ENCODE results near the gene C1S. TPM values are rescaled to one million over a fixed set of nuclear protein-coding genes. Genes with fewer than 3 reads are reported as not detected.

C1S gene
- total and polyA plus RNA-seq, 2 donors (not counting 3 experiments of a cell fraction or from before 2014, with no cell fraction given) = 0.32 to 0.38 TPM

DNA sequence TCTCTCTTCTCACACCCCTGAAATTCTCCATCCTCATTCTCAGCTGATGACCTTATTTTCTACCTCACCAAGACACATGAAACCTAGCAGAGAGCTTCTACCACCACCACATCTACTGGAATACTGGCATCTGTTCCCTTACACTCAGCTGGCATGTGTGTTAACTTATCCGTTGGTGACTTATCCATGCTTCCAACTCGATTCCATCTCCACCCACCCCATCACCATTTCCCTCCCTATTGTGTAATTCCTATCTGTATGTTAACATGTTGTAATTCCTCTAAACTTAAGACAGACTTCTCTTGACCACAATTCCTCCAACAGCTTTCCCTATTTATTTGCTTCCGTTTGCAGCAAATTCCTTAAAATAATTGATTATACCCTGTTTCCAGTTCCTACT, 15.4 kb downstream of the C1S start:
- intact Hi-C loops (cut with micrococcal nuclease) = no loop called here
- H3K4me2 ChIP-seq (ENCODE audit: insufficient read depth, low read length) = no peak overlapping the region
- BruUV-seq (replicated peaks) = no TSS peak

DNA sequence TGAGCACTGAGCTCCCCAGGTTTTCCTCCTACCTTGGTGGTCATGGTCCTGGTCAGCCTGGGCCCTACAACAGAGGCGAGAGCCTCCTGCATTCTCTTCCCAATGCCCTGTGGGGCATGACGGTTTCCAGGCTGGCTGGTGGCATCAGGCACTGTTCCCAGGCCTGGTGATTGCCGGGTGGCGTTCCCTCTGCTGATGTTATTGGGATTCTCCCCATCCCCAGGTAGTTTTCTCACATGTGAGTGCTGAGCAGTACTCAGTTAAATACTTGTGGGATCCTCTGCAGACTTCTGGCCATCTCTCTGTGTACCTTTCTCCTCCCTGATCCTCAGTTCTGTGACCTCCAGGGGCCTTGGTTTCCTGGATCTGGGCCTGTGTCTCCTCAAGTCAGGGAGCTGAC, 16.0 kb downstream of the C1S start:
- Histone ChIP-seq H3K79me2 (ENCODE audit: control insufficient read depth, insufficient read depth, low read length) (no peaks in the 10 kb centered on the region), H4K20me1 (replicated peaks; ENCODE audit: control insufficient read depth, extremely low read depth, insufficient read depth, low read length) (no peaks in the 10 kb centered on the region), H3K9ac (replicated peaks; ENCODE audit: extremely low read depth, insufficient read depth, low read length) (no peak overlapping the region), H3K27ac (ENCODE audit: insufficient read depth, low read depth, low read length) (no peak overlapping the region), H3K9me1 (replicated peaks; ENCODE audit: control insufficient read depth, extremely low read depth, insufficient read depth, low read length) (no peaks in the 10 kb centered on the region), H3K4me1 (ENCODE audit: control insufficient read depth, extremely low read depth, insufficient read depth, low read length) (no peaks in the 10 kb centered on the region), H3K36me3 (ENCODE audit: control insufficient read depth in 2 of 2, extremely low read depth in 1 of 2, insufficient read depth in 2 of 2, low read length in 2 of 2) (no peaks in the 10 kb centered on the region), H3K4me2 (ENCODE audit: insufficient read depth, low read length) (no peak overlapping the region), H3K9me3 (replicated peaks; ENCODE audit: control insufficient read depth, insufficient read depth, low read length) (no peaks in the 10 kb centered on the region), H2AFZ (ENCODE audit: low read depth, low read length) (no peak overlapping the region), H3K4me3 (replicated peaks in 1 of 3; ENCODE audit: insufficient read depth in 1 of 3, low read depth in 1 of 3, low read length in 3 of 3) (no peak overlapping the region), H3K27me3 (ENCODE audit: control insufficient read depth in 2 of 2, insufficient read depth in 2 of 2, low read length in 2 of 2) (peaks cover 8 to 18% of the 10 kb centered on the region in 2 experiments)
- intact Hi-C loops (cut with micrococcal nuclease) (no loop called here), dilution Hi-C loops (cut with MboI; ENCODE audit: extremely low pct_ligation_motif_present, low sequenced_read_pairs) (no loop called here)
- no peak for FAIRE-seq
- BruUV-seq (replicated peaks) = no TSS peak
- TF ChIP-seq POLR2A (IDR thresholded peaks at IDR 0.05; ENCODE audit: low read depth, low read length) (no peak), FOS (IDR thresholded peaks at IDR 0.05; ENCODE audit: borderline replicate concordance, insufficient read depth, low read length) (no peak), EZH2 (IDR thresholded peaks at IDR 0.05; ENCODE audit: borderline replicate concordance, low read depth, low read length, severe bottlenecking) (no peak), MYC (IDR thresholded peaks at IDR 0.05; ENCODE audit: low read depth, low read length) (no peak), POLR2AphosphoS5 (IDR thresholded peaks at IDR 0.05; ENCODE audit: insufficient read depth, low read depth, low read length) (no peak), JUN (IDR thresholded peaks at IDR 0.05; ENCODE audit: borderline replicate concordance, insufficient read depth, insufficient read length, low read depth) (no peak), GATA2 (IDR thresholded peaks at IDR 0.05; ENCODE audit: insufficient read depth, insufficient read length, low read depth, low read length) (no peak)
- TF ChIP-seq, protein P1, sequence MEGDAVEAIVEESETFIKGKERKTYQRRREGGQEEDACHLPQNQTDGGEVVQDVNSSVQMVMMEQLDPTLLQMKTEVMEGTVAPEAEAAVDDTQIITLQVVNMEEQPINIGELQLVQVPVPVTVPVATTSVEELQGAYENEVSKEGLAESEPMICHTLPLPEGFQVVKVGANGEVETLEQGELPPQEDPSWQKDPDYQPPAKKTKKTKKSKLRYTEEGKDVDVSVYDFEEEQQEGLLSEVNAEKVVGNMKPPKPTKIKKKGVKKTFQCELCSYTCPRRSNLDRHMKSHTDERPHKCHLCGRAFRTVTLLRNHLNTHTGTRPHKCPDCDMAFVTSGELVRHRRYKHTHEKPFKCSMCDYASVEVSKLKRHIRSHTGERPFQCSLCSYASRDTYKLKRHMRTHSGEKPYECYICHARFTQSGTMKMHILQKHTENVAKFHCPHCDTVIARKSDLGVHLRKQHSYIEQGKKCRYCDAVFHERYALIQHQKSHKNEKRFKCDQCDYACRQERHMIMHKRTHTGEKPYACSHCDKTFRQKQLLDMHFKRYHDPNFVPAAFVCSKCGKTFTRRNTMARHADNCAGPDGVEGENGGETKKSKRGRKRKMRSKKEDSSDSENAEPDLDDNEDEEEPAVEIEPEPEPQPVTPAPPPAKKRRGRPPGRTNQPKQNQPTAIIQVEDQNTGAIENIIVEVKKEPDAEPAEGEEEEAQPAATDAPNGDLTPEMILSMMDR (IDR thresholded peaks at IDR 0.05; ENCODE audit: extremely low read depth in 1 of 2, insufficient read depth in 1 of 2, low read depth in 1 of 2, low read length in 2 of 2) = no peak
- TF ChIP-seq, protein P2, sequence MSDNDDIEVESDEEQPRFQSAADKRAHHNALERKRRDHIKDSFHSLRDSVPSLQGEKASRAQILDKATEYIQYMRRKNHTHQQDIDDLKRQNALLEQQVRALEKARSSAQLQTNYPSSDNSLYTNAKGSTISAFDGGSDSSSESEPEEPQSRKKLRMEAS (IDR thresholded peaks at IDR 0.05; ENCODE audit: insufficient read depth, insufficient read length) = no peak
- ChIA-PET CTCF (interaction anchor here (1.1 kb wide), 1 partner anchor 56 kb away, joined by 3 read pairs; no protein-coding TSS in a partner anchor), POLR2A (no interaction called here)
- no peak for DNase-seq (ENCODE audit: low read depth, low spot score)

More for the DNA sequence above, 15.4 kb downstream of the C1S start:
- H3K4me3 ChIP-seq (replicated peaks in 1 of 3; ENCODE audit: insufficient read depth in 1 of 3, low read depth in 1 of 3, low read length in 3 of 3) = no peak overlapping the region
- H3K27me3 ChIP-seq (ENCODE audit: control insufficient read depth in 2 of 2, insufficient read depth in 2 of 2, low read length in 2 of 2) = peaks cover 8 to 18% of the 10 kb centered on the region in 2 experiments
- POLR2A ChIA-PET = no interaction called here
- H3K9ac ChIP-seq (replicated peaks; ENCODE audit: extremely low read depth, insufficient read depth, low read length) = no peak overlapping the region
- no peaks in the 10 kb centered on the region for H3K9me3 ChIP-seq (replicated peaks; ENCODE audit: control insufficient read depth, insufficient read depth, low read length)
- no peaks in the 10 kb centered on the region for H4K20me1 ChIP-seq (replicated peaks; ENCODE audit: control insufficient read depth, extremely low read depth, insufficient read depth, low read length)
- TF ChIP-seq GATA2 (IDR thresholded peaks at IDR 0.05; ENCODE audit: insufficient read depth, insufficient read length, low read depth, low read length) (no peak), EZH2 (IDR thresholded peaks at IDR 0.05; ENCODE audit: borderline replicate concordance, low read depth, low read length, severe bottlenecking) (no peak), MYC (IDR thresholded peaks at IDR 0.05; ENCODE audit: low read depth, low read length) (no peak), FOS (IDR thresholded peaks at IDR 0.05; ENCODE audit: borderline replicate concordance, insufficient read depth, low read length) (no peak), POLR2AphosphoS5 (IDR thresholded peaks at IDR 0.05; ENCODE audit: insufficient read depth, low read depth, low read length) (no peak), JUN (IDR thresholded peaks at IDR 0.05; ENCODE audit: borderline replicate concordance, insufficient read depth, insufficient read length, low read depth) (no peak)
- TF ChIP-seq, protein P1 (IDR thresholded peaks at IDR 0.05; ENCODE audit: extremely low read depth in 1 of 2, insufficient read depth in 1 of 2, low read depth in 1 of 2, low read length in 2 of 2) = no peak
- H3K27ac ChIP-seq (ENCODE audit: insufficient read depth, low read depth, low read length) = no peak overlapping the region
- H3K9me1 ChIP-seq (replicated peaks; ENCODE audit: control insufficient read depth, extremely low read depth, insufficient read depth, low read length) = no peaks in the 10 kb centered on the region
- dilution Hi-C loops (cut with MboI; ENCODE audit: extremely low pct_ligation_motif_present, low sequenced_read_pairs) = no loop called here
- no peak overlapping the region for H2AFZ ChIP-seq (ENCODE audit: low read depth, low read length)
- FAIRE-seq = no peak
- H3K4me1 ChIP-seq (ENCODE audit: control insufficient read depth, extremely low read depth, insufficient read depth, low read length) = no peaks in the 10 kb centered on the region
- CTCF ChIA-PET = interaction anchor here (0.6 kb wide), 1 partner anchor 20 kb away, joined by 3 read pairs; no protein-coding TSS in a partner anchor
- H3K36me3 ChIP-seq (ENCODE audit: control insufficient read depth in 2 of 2, extremely low read depth in 1 of 2, insufficient read depth in 2 of 2, low read length in 2 of 2) = no peaks in the 10 kb centered on the region
- H3K79me2 ChIP-seq (ENCODE audit: control insufficient read depth, insufficient read depth, low read length) = no peaks in the 10 kb centered on the region
- no peak for DNase-seq (ENCODE audit: low read depth, low spot score)

Data from endothelial cell of umbilical vein (primary cell).